ENCODE measurements around the gene C19orf38. TPM values are rescaled to one million over a fixed set of nuclear protein-coding genes. Genes with fewer than 3 reads are reported as not detected.
"Not testable (repeated sequence)": the region's sequence is repeated elsewhere in the genome, so short reads cannot be mapped to it uniquely, and the experiment has no call there.

Gene C19orf38
- total RNA-seq, 2 experiments from 2014 or later: 1.1 to 1.8 TPM

DNA sequence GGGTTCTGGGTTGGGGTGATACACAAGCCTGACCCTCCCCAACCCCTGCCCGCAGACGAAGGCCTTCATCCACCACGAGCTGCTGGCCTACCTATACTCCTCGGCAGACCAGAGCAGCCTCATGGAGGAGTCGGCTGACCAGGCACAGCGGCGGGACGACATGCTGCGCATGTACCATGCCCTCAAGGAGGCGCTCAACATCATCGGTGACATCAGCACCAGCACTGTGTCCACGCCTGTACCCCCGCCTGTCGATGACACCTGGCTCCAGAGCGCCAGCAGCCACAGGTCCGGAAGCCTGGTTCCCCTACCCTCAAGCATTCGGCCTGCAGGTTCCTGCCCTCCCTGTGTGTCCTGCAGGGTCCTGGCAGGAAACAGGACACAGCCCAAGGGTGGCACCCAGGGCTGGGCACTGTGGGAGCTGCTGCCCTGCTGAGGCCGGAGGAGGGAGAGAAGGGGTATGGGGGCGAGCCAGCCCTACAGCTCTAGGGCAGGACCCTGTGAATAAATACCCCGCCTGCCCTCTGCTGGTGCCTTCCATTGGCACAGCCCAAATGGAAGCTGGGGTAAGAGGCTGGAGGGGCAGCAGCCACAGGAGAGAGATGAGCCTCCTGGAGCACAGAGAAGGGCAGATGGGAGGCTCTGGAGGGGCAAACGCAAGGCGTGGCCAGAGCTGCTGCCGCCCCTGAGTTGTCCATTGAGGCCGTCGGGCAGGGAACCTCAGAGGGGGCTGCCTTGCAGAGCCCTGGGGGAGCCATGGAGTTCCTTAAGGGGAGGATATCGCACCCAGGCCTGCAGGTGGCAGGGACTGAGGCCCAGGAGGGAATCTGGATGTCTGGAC, 19.0 kb upstream of the C19orf38 start:
- no peaks in the 10 kb centered on the region for H3K4me1 Mint-ChIP-seq
- no peaks in the 10 kb centered on the region for H3K9me3 Mint-ChIP-seq
- no peak for DNase-seq
- H3K27ac Mint-ChIP-seq: no peak overlapping the region
- peaks cover 35% of the 10 kb centered on the region for H3K36me3 Mint-ChIP-seq (ENCODE audit: low read depth)
- ChIA-PET CTCF (interaction anchor here (0.9 to 2.6 kb wide), 5 partner anchors 8 to 112 kb away, joined by 3 to 12 read pairs (median 6); no protein-coding TSS in a partner anchor), POLR2A (interaction anchor here (1.1 kb wide), 1 partner anchor 111 kb away, joined by 6 read pairs; the partner anchor contains the start of gene DNM2)
- H3K27me3 Mint-ChIP-seq: no peaks in the 10 kb centered on the region
- no peak overlapping the region for H3K4me3 Mint-ChIP-seq

DNA sequence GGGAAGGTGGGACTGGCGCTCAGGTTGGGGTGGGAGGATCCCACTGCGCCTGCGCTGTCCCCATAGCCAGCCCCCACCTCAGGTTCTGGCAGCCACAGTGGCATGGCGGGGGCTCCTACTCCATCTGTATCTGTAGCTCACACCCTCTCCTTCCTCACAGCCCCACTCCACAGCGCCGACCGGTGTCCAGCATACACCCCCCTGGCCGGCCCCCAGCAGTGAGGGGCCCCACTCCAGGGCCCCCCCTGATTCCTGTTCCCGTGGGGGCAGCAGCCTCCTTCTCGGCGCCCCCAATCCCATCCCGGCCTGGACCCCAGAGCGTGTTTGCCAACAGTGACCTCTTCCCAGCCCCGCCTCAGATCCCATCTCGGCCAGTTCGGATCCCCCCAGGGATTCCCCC, 18.2 kb upstream of the C19orf38 start:
- no peak overlapping the region for H3K4me3 Mint-ChIP-seq
- ChIA-PET CTCF (interaction anchor here (2.6 kb wide), 1 partner anchor 34 kb away, joined by 12 read pairs; no protein-coding TSS in a partner anchor), POLR2A (interaction anchor here (1.1 kb wide), 1 partner anchor 112 kb away, joined by 6 read pairs; the partner anchor contains the start of gene DNM2)
- H3K9me3 Mint-ChIP-seq: no peaks in the 10 kb centered on the region
- no peak overlapping the region for H3K27ac Mint-ChIP-seq
- DNase-seq: no peak
- peaks cover 28% of the 10 kb centered on the region for H3K36me3 Mint-ChIP-seq (ENCODE audit: low read depth)
- no peaks in the 10 kb centered on the region for H3K27me3 Mint-ChIP-seq
- peaks cover under 1% of the 10 kb centered on the region for H3K4me1 Mint-ChIP-seq

DNA sequence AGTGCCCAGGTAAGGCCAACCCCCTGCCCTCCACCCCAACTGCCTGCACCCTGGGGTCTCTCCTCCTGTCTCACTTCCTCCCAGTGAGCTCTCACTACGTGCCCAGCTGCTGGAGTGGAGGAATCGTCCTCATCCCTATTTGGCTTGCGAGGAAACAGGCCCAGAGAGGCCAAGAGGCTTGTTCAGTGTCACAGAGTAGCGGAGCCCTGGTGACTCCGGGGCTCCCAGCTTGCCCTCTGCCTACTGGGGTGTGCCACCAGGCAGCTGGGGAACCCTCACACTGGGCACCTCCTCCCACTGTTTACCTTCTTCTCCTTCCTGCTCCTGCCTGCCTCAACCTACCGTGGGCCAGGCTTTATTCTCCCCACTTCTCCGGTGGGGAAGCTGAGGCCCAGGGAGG, 17.8 kb upstream of the C19orf38 start:
- no peak for DNase-seq
- no peak overlapping the region for H3K27ac Mint-ChIP-seq
- POLR2A ChIA-PET: no interaction called here
- peaks cover 26% of the 10 kb centered on the region for H3K36me3 Mint-ChIP-seq (ENCODE audit: low read depth)
- peaks cover 2% of the 10 kb centered on the region for H3K4me1 Mint-ChIP-seq
- no peak overlapping the region for H3K4me3 Mint-ChIP-seq
- CTCF ChIA-PET: interaction anchor here (2.6 kb wide), 1 partner anchor 34 kb away, joined by 12 read pairs; no protein-coding TSS in a partner anchor
- H3K27me3 Mint-ChIP-seq: no peaks in the 10 kb centered on the region
- H3K9me3 Mint-ChIP-seq: no peaks in the 10 kb centered on the region

DNA sequence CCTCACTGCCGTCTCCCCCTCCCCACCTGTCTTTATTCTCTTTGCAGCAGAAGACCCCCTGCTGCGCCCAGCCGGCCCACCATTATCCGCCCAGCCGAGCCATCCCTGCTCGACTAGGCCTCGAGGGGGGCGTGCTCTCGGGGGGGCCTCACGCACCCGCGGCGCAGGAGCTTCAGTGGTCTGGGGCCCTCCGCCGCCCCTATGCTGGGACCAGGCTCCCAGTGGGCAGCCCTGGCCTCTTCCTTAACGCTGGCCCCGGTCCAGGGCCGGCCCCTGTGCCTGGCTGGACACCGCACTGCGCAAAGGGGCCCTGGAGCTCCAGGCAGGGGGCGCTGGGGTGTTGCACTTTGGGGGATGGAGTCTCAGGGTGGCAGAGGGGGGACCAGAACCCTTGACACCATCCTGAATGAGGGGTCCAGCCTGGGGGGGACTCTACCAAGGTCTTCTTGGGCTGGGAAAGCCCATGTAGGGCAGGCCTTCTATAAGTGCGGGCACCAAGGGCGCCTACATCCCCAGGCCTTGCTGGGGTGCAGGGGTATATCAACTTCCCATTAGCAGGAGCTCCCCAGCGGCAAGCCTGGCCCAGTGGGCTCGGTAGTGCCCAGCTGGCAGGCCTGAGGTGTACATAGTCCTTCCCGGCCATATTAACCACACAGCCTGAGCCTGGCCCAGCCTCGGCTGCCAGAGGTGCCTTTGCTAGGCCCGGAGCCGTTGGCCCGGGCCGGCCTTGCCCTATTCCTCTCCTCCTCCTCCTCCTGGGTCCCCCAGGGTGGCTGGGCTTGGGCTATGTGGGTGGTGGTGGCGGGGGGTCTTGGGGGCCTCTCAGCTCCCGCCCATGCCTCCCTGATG, 17.1 kb upstream of the C19orf38 start:
- Mint-ChIP-seq H3K4me3 (no peak overlapping the region), H3K27ac (no peak overlapping the region), H3K9me3 (no peaks in the 10 kb centered on the region), H3K27me3 (no peaks in the 10 kb centered on the region), H3K4me1 (peaks cover 6% of the 10 kb centered on the region), H3K36me3 (ENCODE audit: low read depth) (peaks cover 22% of the 10 kb centered on the region)
- ChIA-PET CTCF (interaction anchor here (2.6 kb wide), 1 partner anchor 33 kb away, joined by 12 read pairs; no protein-coding TSS in a partner anchor), POLR2A (interaction anchor here (0.7 kb wide), 1 partner anchor 41 kb away, joined by 3 read pairs; no protein-coding TSS in a partner anchor)
- no peak for DNase-seq

DNA sequence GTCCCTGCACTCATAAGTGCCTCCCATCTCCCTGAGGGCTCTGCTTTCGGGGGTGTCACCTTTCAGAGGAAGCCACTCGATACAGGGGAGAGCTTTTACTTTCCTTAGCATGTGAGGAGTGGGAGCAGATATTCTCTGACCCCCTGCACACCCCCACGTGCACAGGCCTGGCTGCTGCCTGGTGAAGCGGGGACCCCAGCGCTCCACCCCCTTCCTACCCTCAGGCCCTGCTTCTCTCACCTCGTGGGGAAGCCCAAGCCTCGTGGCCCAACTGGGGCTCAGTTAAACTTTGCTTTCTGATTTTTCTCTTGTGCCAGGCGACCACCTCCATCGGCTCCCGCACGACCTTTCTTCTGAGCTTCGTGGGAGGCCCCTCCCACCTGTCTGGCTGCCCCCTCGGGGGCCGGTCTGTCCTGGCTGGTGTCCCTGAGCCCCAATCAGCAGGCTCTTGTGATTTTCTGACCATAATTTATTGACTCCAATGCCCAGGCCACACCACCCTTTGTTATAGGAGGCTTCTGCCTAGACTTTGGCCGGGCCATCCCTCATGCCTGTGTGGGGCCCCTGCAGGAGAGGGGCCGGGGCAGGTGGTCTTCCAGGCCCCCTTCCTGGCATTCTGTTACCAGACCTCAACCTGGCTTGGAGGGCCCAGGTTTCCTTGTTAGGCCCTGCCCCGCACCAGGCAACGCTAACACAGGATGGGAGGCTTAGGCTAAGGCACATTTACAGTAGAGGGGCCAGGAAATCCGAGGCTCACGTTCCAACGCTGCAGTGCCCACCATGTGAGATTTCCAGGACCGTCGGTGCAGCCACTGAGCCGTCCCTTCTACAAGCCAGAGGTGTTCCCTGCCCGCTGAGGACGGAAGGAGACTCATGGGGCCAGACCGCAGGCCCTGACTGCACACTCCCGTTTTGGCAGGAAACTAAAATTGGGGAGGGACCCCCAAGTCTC, 16.0 kb upstream of the C19orf38 start:
- no peak overlapping the region for H3K27ac Mint-ChIP-seq
- H3K36me3 Mint-ChIP-seq (ENCODE audit: low read depth): peaks cover 26% of the 10 kb centered on the region
- H3K9me3 Mint-ChIP-seq: peaks cover 9% of the 10 kb centered on the region
- no peak overlapping the region for H3K4me3 Mint-ChIP-seq
- no peaks in the 10 kb centered on the region for H3K27me3 Mint-ChIP-seq
- DNase-seq: no peak
- CTCF ChIA-PET: no interaction called here
- POLR2A ChIA-PET: interaction anchor here (0.7 kb wide), 1 partner anchor 40 kb away, joined by 3 read pairs; no protein-coding TSS in a partner anchor
- H3K4me1 Mint-ChIP-seq: peaks cover 16% of the 10 kb centered on the region

DNA sequence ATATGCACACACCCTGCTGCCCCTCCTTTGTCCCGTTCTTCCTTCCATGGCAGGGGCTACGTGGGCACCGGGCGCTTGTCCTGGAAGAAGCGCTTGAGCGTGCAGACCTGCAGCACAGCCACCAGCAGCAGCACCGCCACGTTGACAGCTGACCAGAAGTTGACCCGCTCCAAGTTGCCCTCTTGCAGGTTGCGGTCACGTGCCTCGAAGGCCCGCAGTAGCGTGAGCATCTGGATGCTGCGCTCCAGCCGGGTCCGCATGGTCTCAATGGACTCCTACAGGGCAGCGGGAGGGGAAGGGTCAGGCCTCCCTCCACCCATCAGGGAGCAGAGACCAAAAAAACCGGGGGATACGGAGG, 15.3 kb upstream of the C19orf38 start:
- peaks cover 16% of the 10 kb centered on the region for H3K4me1 Mint-ChIP-seq

DNA sequence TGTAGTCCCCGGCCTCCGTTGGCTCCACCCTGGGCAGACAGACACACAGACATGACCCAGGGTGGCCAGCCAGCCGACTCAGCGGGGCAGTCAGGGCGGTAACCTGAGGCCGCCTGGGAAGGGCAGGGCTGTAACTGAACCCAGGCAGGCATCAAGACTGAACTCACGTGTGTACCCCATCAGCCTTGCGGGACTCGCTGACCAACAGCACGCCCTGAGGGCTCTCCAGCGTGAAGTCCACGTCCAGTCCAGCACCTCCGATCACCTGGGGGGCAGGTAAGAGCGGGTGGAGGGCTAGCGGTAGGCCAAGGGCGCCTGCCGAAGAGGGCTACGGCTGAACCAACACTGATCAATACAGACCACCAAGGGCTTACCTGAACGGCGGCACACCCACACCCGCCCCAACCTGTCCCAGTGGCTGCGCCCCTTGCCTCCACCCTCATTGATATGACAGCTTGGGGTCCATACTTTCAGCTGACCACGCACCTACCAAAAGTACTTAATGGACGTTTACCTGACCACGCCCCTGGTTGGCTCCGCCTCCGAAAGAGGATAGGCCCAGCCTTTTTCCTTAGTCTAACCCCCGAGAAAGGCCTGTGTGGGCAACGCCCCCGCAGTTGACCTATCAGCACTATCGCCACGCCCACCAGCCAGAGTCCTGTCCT, 13.0 kb upstream of the C19orf38 start:
- DNase-seq: no peak
- H3K4me3 Mint-ChIP-seq: peak overlapping the region; percentile 86
- H3K9me3 Mint-ChIP-seq: peaks cover 9% of the 10 kb centered on the region
- CTCF ChIA-PET: interaction anchor here (1.0 to 3.8 kb wide), 7 partner anchors 15 to 118 kb away, joined by 4 to 40 read pairs (median 11); partner anchors contain the start of gene DNM2
- H3K36me3 Mint-ChIP-seq (ENCODE audit: low read depth): peaks cover 23% of the 10 kb centered on the region
- POLR2A ChIA-PET: interaction anchor here (0.9 to 3.0 kb wide), 13 partner anchors 8 to 269 kb away, joined by 3 to 22 read pairs (median 7); partner anchors contain the start of genes CARM1, DNM2, LDLR and QTRT1
- H3K27ac Mint-ChIP-seq: peak overlapping the region; percentile 93
- H3K4me1 Mint-ChIP-seq: peaks cover 16% of the 10 kb centered on the region
- peaks cover 4% of the 10 kb centered on the region for H3K27me3 Mint-ChIP-seq

More for the DNA sequence above, 15.3 kb upstream of the C19orf38 start:
- peaks cover 9% of the 10 kb centered on the region for H3K9me3 Mint-ChIP-seq
- H3K36me3 Mint-ChIP-seq (ENCODE audit: low read depth): peaks cover 26% of the 10 kb centered on the region
- H3K27ac Mint-ChIP-seq: no peak overlapping the region
- H3K4me3 Mint-ChIP-seq: no peak overlapping the region
- POLR2A ChIA-PET: interaction anchor here (1.0 kb wide), 1 partner anchor 115 kb away, joined by 3 read pairs; the partner anchor contains the start of gene DNM2
- no peaks in the 10 kb centered on the region for H3K27me3 Mint-ChIP-seq
- CTCF ChIA-PET: no interaction called here
- DNase-seq: no peak

DNA sequence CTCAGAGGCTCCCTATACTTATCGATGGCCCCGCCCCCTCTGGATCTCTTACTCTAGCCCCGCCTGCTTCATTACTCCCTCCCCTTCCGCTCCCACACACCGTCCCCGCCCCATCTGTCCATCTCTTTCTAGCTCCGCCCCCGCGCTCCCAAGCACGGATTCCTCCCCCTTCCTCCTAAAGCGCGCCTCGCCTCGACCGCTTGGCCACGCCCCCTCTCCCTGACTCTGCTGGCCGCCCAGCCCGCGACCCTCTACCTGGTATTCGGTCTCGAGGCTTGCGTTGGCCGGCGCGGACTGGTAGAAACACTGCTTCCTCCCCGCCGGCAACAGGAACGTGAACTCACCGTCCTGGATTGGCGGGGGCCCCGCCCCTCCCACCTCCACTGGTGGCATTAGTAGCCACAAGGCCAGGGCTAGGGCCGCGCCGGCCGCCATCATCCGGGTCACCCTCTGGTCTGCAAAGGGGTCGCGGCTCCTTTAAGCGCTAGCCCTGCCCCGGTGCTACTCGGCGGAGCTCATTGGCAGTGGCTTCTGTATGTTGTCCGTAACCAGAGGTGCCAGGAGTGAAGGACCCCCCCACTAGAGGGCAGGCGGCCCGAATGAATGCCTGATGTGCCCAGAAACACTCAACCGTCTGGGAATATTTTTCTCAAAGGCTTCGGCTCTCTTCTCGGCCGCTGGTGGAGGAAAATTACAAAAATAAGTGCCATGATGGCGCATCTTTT, 12.3 kb upstream of the C19orf38 start, which contains the start of gene TMED1:
TMED1 (minus strand) TSS at position 459 of the 725 bp plus-strand sequence; CDS start at position 438, 21 bp downstream.
- Mint-ChIP-seq H3K36me3 (ENCODE audit: low read depth) (peaks cover 19% of the 10 kb centered on the region), H3K27me3 (peaks cover 4% of the 10 kb centered on the region), H3K9me3 (peaks cover 9% of the 10 kb centered on the region), H3K4me3 (peak within 1 kb of the TSS; percentile 86), H3K4me1 (peaks cover 16% of the 10 kb centered on the region), H3K27ac (peak within 1 kb of the TSS; percentile 93)
- DNase-seq: peak; percentile 98
- CTCF ChIA-PET: interaction anchor here (0.5 to 3.8 kb wide), 19 partner anchors 10 to 336 kb away, joined by 3 to 40 read pairs (median 4); partner anchors contain the start of genes CARM1, DNM2 and QTRT1
- POLR2A ChIA-PET: interaction anchor here (0.9 to 3.0 kb wide), 18 partner anchors 9 to 269 kb away, joined by 3 to 22 read pairs (median 6); partner anchors contain the start of genes CARM1, DNM2, LDLR and QTRT1

- ChIA-PET POLR2A (interaction anchor here (0.6 to 3.0 kb wide), 16 partner anchors 10 to 258 kb away, joined by 3 to 22 read pairs (median 6); partner anchors contain the start of genes CARM1, DNM2, LDLR and QTRT1), CTCF (interaction anchor here (0.6 to 3.8 kb wide), 18 partner anchors 9 to 418 kb away, joined by 3 to 40 read pairs (median 4); partner anchors contain the start of genes CARM1, DNM2 and QTRT1)
- Mint-ChIP-seq H3K9me3 (peaks cover 9% of the 10 kb centered on the region), H3K4me1 (peaks cover 16% of the 10 kb centered on the region), H3K36me3 (ENCODE audit: low read depth) (peaks cover 19% of the 10 kb centered on the region), H3K27me3 (peaks cover 4% of the 10 kb centered on the region), H3K4me3 (peak overlapping the region; percentile 86), H3K27ac (peak overlapping the region; percentile 93)
- peak; percentile 87 for DNase-seq
Measured at GRCh38 chr19:10836479-10837330, 11.5 kb upstream of the C19orf38 start.

GRCh38 chr19:10837649-10838048, 10.6 kb upstream of the C19orf38 start:
- ChIA-PET POLR2A (interaction anchor here (0.6 to 3.0 kb wide), 5 partner anchors 16 to 136 kb away, joined by 3 to 22 read pairs (median 11); partner anchors contain the start of gene DNM2), CTCF (interaction anchor here (3.8 kb wide), 1 partner anchor 27 kb away, joined by 40 read pairs; no protein-coding TSS in a partner anchor)
- peaks cover 16% of the 10 kb centered on the region for H3K4me1 Mint-ChIP-seq
- H3K27ac Mint-ChIP-seq, DNase-seq, H3K27me3 Mint-ChIP-seq, H3K4me3 Mint-ChIP-seq, H3K9me3 Mint-ChIP-seq: not testable (repeated sequence)
- peaks cover 17% of the 10 kb centered on the region for H3K36me3 Mint-ChIP-seq (ENCODE audit: low read depth)

Measured in activated CD4-positive, alpha-beta memory T cell treated with anti-CD3 and anti-CD28 coated beads, Interleukin-2, amount 10 ng/mL, durations not matched to agents 7 days and 5 days (primary cell).